Astrocyte (in vitro differentiated cells and primary cell): ENCODE data around the gene PCK2. TPM values are rescaled to one million over a fixed set of nuclear protein-coding genes. Genes with fewer than 3 reads are reported as not detected.

ENCODE experiments used
- DNase-seq: peaks from one replicate; pipeline ENCODE4 v3.0.0-alpha.2; 2010; ENCODE audit warnings: low read depth
- FAIRE-seq: peaks from 2 replicates; lab custom pipeline; 2011; peaks lifted over from hg19 to GRCh38; lab: Jason Lieb, UNC
- H2AFZ ChIP-seq: 2 replicates; pipeline ENCODE4 v1.6.0; 2012; ENCODE audit warnings: low read depth, low read length, inconsistent platforms
- H3K27ac ChIP-seq: 2 replicates; pipeline ENCODE4 v1.5.1; 2011; ENCODE audit warnings: low read depth, low read length, inconsistent platforms
- H3K27me3 ChIP-seq: 2 replicates; pipeline ENCODE4 v1.6.0; 2011; ENCODE audit warnings: low read length, inconsistent platforms; ENCODE audit not compliant: insufficient read depth
- H3K36me3 ChIP-seq: 2 replicates; pipeline ENCODE4 v1.5.1; 2011; ENCODE audit warnings: low read length, inconsistent platforms; ENCODE audit not compliant: insufficient read depth
- H3K4me1 ChIP-seq: 2 replicates; pipeline ENCODE4 v1.5.1; 2011; ENCODE audit warnings: low read length, inconsistent platforms; ENCODE audit not compliant: insufficient read depth
- H3K4me2 ChIP-seq: 2 replicates; pipeline ENCODE4 v1.6.0; 2012; ENCODE audit warnings: low read length, inconsistent platforms
- H3K4me3 ChIP-seq: 2 replicates; pipeline ENCODE4 v1.5.1; 2011; ENCODE audit warnings: low read depth, mild to moderate bottlenecking, low read length, inconsistent platforms; ENCODE audit not compliant: insufficient read depth
- H3K79me2 ChIP-seq: 2 replicates; pipeline ENCODE4 v1.6.0; 2012; ENCODE audit warnings: mild to moderate bottlenecking, low read length, inconsistent platforms; ENCODE audit not compliant: insufficient read depth
- H3K9ac ChIP-seq: 2 replicates; pipeline ENCODE4 v1.6.0; 2012; ENCODE audit warnings: mild to moderate bottlenecking, low read length, inconsistent platforms
- H3K9me3 ChIP-seq: 2 replicates; pipeline ENCODE4 v1.5.1; 2012; ENCODE audit warnings: low read depth, mild to moderate bottlenecking, low read length, inconsistent platforms; ENCODE audit not compliant: insufficient read depth
- H4K20me1 ChIP-seq: 2 replicates; pipeline ENCODE4 v1.6.0; 2012; ENCODE audit warnings: low read length, inconsistent platforms; ENCODE audit not compliant: insufficient read depth
- H3K27ac Mint-ChIP-seq: one replicate; pipeline ENCODE4 v1.8.0; 2021; ENCODE audit warnings: mild to moderate bottlenecking, mixed read lengths; ENCODE audit not compliant: unreplicated experiment
- H3K27me3 Mint-ChIP-seq: one replicate; pipeline ENCODE4 v1.8.0; 2021; ENCODE audit warnings: low read depth, mixed read lengths; ENCODE audit not compliant: unreplicated experiment
- H3K36me3 Mint-ChIP-seq: one replicate; pipeline ENCODE4 v1.8.0; 2021; ENCODE audit warnings: low read depth, mixed read lengths; ENCODE audit not compliant: unreplicated experiment
- H3K4me1 Mint-ChIP-seq: one replicate; pipeline ENCODE4 v1.8.0; 2021; ENCODE audit warnings: low read depth, mixed read lengths; ENCODE audit not compliant: unreplicated experiment
- H3K4me3 Mint-ChIP-seq: one replicate; pipeline ENCODE4 v1.8.0; 2021; ENCODE audit warnings: mild to moderate bottlenecking, moderate library complexity, mixed read lengths; ENCODE audit not compliant: unreplicated experiment
- H3K9me3 Mint-ChIP-seq: one replicate; pipeline ENCODE4 v1.8.0; 2021; ENCODE audit warnings: mild to moderate bottlenecking, mixed read lengths; ENCODE audit not compliant: unreplicated experiment
- EZH2 ChIP-seq: IDR thresholded peaks from 2 replicates; pipeline ENCODE4 v1.6.1; 2012; ENCODE audit warnings: mild to moderate bottlenecking, low read length, inconsistent platforms; ENCODE audit not compliant: insufficient read depth
- total RNA-seq: library from RNA; stranded (reverse); gene quantifications from 2 replicates; pipeline ENCODE4 v1.2.1, GENCODE V29; 2021
- TF ChIP-seq, protein P1 (sequence below): IDR thresholded peaks from 2 replicates; pipeline ENCODE4 v1.5.1; 2011; ENCODE audit warnings: low read depth, mild to moderate bottlenecking, inconsistent platforms, low read length, moderate library complexity; ENCODE audit not compliant: insufficient read depth

Gene PCK2
- total RNA-seq, 1 donor from 2014 or later = 73.8 TPM

DNA sequence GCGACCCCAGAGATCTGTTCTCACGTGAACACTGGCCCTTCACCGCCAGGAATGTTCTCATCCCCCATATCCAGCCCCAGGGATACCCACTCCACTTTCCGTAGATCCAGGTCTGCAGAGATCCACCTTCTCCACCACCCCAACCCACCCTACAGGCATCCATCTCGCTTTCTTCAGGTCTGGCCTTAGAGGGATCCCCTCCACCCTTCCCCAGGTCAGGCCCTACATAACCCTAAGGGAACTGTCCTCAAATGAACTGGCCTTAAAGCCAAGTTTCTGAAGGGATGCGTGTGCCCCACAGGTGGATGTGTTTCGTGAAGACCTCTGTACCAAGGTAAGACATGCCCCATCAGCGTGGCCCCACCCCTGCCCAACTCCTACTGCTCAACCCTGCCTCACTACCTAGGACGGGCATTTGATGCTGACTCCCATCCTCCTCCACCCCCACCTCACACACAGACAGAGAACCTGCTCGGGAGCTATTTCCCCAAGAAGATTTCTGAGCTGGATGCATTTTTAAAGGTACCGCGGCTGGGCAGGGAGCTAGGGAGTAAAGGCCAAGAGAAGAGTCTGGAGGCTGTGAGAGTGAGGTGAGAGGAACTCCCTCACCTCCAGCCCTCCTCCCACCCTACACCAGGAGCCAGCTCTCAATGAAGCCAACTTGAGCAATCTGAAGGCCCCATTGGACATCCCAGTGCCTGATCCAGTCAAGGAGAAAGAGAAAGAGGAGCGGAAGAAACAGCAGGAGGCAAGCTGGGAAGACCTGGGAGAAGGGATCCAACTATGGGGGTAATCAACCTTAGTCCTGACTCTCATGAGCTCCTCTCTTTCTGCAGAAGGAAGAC is 42.8 kb downstream of the PCK2 start:
- H4K20me1 ChIP-seq = peaks cover 16% of the 10 kb centered on the region
- no peak overlapping the region for H3K27ac ChIP-seq
- H3K27ac Mint-ChIP-seq = no peak overlapping the region
- TF ChIP-seq, protein P1, sequence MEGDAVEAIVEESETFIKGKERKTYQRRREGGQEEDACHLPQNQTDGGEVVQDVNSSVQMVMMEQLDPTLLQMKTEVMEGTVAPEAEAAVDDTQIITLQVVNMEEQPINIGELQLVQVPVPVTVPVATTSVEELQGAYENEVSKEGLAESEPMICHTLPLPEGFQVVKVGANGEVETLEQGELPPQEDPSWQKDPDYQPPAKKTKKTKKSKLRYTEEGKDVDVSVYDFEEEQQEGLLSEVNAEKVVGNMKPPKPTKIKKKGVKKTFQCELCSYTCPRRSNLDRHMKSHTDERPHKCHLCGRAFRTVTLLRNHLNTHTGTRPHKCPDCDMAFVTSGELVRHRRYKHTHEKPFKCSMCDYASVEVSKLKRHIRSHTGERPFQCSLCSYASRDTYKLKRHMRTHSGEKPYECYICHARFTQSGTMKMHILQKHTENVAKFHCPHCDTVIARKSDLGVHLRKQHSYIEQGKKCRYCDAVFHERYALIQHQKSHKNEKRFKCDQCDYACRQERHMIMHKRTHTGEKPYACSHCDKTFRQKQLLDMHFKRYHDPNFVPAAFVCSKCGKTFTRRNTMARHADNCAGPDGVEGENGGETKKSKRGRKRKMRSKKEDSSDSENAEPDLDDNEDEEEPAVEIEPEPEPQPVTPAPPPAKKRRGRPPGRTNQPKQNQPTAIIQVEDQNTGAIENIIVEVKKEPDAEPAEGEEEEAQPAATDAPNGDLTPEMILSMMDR = no peak
- H3K36me3 ChIP-seq = peaks cover 8% of the 10 kb centered on the region
- H3K36me3 Mint-ChIP-seq = peaks cover 21% of the 10 kb centered on the region
- H3K27me3 ChIP-seq = no peaks in the 10 kb centered on the region
- no peaks in the 10 kb centered on the region for H3K9me3 ChIP-seq
- H3K9me3 Mint-ChIP-seq = no peaks in the 10 kb centered on the region
- FAIRE-seq (no peak), DNase-seq (no peak)
- H3K9ac ChIP-seq = peak overlapping the region; percentile 89
- H3K79me2 ChIP-seq = peaks cover 36% of the 10 kb centered on the region
- H3K27me3 Mint-ChIP-seq = peaks cover 2% of the 10 kb centered on the region
- H2AFZ ChIP-seq = peak overlapping the region; percentile 92
- peak overlapping the region; percentile 74 for H3K4me3 ChIP-seq
- H3K4me2 ChIP-seq = peak overlapping the region; percentile 89
- peaks cover 12% of the 10 kb centered on the region for H3K4me1 ChIP-seq
- peak overlapping the region; percentile 86 for H3K4me3 Mint-ChIP-seq
- peaks cover 18% of the 10 kb centered on the region for H3K4me1 Mint-ChIP-seq

DNA sequence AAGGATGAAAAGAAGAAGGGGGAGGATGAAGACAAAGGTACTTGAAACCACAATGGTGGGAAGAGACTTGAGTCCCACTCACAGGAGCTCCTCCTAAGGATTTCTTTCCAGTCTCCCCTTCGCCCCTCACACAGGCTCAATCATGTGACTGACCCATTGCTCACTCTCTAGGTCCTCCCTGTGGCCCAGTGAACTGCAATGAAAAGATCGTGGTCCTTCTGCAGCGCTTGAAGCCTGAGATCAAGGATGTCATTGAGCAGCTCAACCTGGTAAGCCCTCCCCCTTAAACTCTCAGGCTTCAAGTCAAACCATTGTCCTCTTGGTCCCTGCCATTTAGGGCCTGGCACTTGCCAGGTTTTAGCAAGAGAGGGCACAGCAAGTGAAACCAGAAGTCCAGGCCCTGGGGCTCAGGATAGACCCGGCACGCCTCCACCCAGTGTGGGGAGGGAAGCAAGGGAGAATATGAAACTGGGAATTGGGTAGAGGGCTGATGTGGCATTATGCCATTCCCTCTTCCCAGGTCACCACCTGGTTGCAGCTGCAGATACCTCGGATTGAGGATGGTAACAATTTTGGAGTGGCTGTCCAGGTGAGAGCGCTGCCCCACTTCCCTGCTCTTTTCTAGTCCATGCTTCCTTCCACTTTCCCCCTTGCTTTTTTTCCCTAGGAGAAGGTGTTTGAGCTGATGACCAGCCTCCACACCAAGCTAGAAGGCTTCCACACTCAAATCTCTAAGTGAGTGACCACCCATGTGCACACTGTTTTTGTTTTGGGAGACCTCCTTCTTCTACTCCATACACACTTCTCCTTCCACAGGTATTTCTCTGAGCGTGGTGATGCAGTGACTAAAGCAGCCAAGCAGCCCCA is 43.7 kb downstream of the PCK2 start:
- Mint-ChIP-seq H3K9me3 (no peaks in the 10 kb centered on the region), H3K27me3 (no peaks in the 10 kb centered on the region), H3K4me3 (peak overlapping the region; percentile 66), H3K27ac (no peak overlapping the region), H3K36me3 (peaks cover 21% of the 10 kb centered on the region), H3K4me1 (peaks cover 19% of the 10 kb centered on the region)
- TF ChIP-seq, protein P1 = no peak
- TF ChIP-seq EZH2 = no peak
- no peak overlapping the region for H3K9ac ChIP-seq
- no peaks in the 10 kb centered on the region for H3K27me3 ChIP-seq
- H3K36me3 ChIP-seq = peaks cover 8% of the 10 kb centered on the region
- H4K20me1 ChIP-seq = peaks cover 16% of the 10 kb centered on the region
- no peaks in the 10 kb centered on the region for H3K9me3 ChIP-seq
- peaks cover 36% of the 10 kb centered on the region for H3K79me2 ChIP-seq
- H2AFZ ChIP-seq = no peak overlapping the region
- H3K27ac ChIP-seq = no peak overlapping the region
- no peak for DNase-seq
- peaks cover 15% of the 10 kb centered on the region for H3K4me1 ChIP-seq
- H3K4me3 ChIP-seq = no peak overlapping the region
- FAIRE-seq = no peak
- H3K4me2 ChIP-seq = no peak overlapping the region
